Astrocyte (in vitro differentiated cells and primary cell): Measurements from ENCODE around the gene UMOD. TPM values are rescaled to one million over a fixed set of nuclear protein-coding genes. Genes with fewer than 3 reads are reported as not detected.
"Not testable (repeated sequence)": the region's sequence is repeated elsewhere in the genome, so short reads cannot be mapped to it uniquely, and the experiment has no call there.

Source experiments
- DNase-seq: peaks from one replicate; pipeline ENCODE4 v3.0.0-alpha.2; 2010; ENCODE audit warnings: low read depth
- FAIRE-seq: peaks from 2 replicates; lab custom pipeline; 2011; peaks lifted over from hg19 to GRCh38; lab: Jason Lieb, UNC
- H2AFZ ChIP-seq: 2 replicates; pipeline ENCODE4 v1.6.0; 2012; ENCODE audit warnings: low read depth, low read length, inconsistent platforms
- H3K27ac ChIP-seq: 2 replicates; pipeline ENCODE4 v1.5.1; 2011; ENCODE audit warnings: low read depth, low read length, inconsistent platforms
- H3K27me3 ChIP-seq: 2 replicates; pipeline ENCODE4 v1.6.0; 2011; ENCODE audit warnings: low read length, inconsistent platforms; ENCODE audit not compliant: insufficient read depth
- H3K36me3 ChIP-seq: 2 replicates; pipeline ENCODE4 v1.5.1; 2011; ENCODE audit warnings: low read length, inconsistent platforms; ENCODE audit not compliant: insufficient read depth
- H3K4me1 ChIP-seq: 2 replicates; pipeline ENCODE4 v1.5.1; 2011; ENCODE audit warnings: low read length, inconsistent platforms; ENCODE audit not compliant: insufficient read depth
- H3K4me2 ChIP-seq: 2 replicates; pipeline ENCODE4 v1.6.0; 2012; ENCODE audit warnings: low read length, inconsistent platforms
- H3K4me3 ChIP-seq: 2 replicates; pipeline ENCODE4 v1.5.1; 2011; ENCODE audit warnings: low read depth, mild to moderate bottlenecking, low read length, inconsistent platforms; ENCODE audit not compliant: insufficient read depth
- H3K79me2 ChIP-seq: 2 replicates; pipeline ENCODE4 v1.6.0; 2012; ENCODE audit warnings: mild to moderate bottlenecking, low read length, inconsistent platforms; ENCODE audit not compliant: insufficient read depth
- H3K9ac ChIP-seq: 2 replicates; pipeline ENCODE4 v1.6.0; 2012; ENCODE audit warnings: mild to moderate bottlenecking, low read length, inconsistent platforms
- H3K9me3 ChIP-seq: 2 replicates; pipeline ENCODE4 v1.5.1; 2012; ENCODE audit warnings: low read depth, mild to moderate bottlenecking, low read length, inconsistent platforms; ENCODE audit not compliant: insufficient read depth
- H4K20me1 ChIP-seq: 2 replicates; pipeline ENCODE4 v1.6.0; 2012; ENCODE audit warnings: low read length, inconsistent platforms; ENCODE audit not compliant: insufficient read depth
- H3K27ac Mint-ChIP-seq: one replicate; pipeline ENCODE4 v1.8.0; 2021; ENCODE audit warnings: mild to moderate bottlenecking, mixed read lengths; ENCODE audit not compliant: unreplicated experiment
- H3K27me3 Mint-ChIP-seq: one replicate; pipeline ENCODE4 v1.8.0; 2021; ENCODE audit warnings: low read depth, mixed read lengths; ENCODE audit not compliant: unreplicated experiment
- H3K36me3 Mint-ChIP-seq: one replicate; pipeline ENCODE4 v1.8.0; 2021; ENCODE audit warnings: low read depth, mixed read lengths; ENCODE audit not compliant: unreplicated experiment
- H3K4me1 Mint-ChIP-seq: one replicate; pipeline ENCODE4 v1.8.0; 2021; ENCODE audit warnings: low read depth, mixed read lengths; ENCODE audit not compliant: unreplicated experiment
- H3K4me3 Mint-ChIP-seq: one replicate; pipeline ENCODE4 v1.8.0; 2021; ENCODE audit warnings: mild to moderate bottlenecking, moderate library complexity, mixed read lengths; ENCODE audit not compliant: unreplicated experiment
- H3K9me3 Mint-ChIP-seq: one replicate; pipeline ENCODE4 v1.8.0; 2021; ENCODE audit warnings: mild to moderate bottlenecking, mixed read lengths; ENCODE audit not compliant: unreplicated experiment
- EZH2 ChIP-seq: IDR thresholded peaks from 2 replicates; pipeline ENCODE4 v1.6.1; 2012; ENCODE audit warnings: mild to moderate bottlenecking, low read length, inconsistent platforms; ENCODE audit not compliant: insufficient read depth
- total RNA-seq: library from RNA; stranded (reverse); gene quantifications from 2 replicates; pipeline ENCODE4 v1.2.1, GENCODE V29; 2021
- TF ChIP-seq, protein P1 (sequence below): IDR thresholded peaks from 2 replicates; pipeline ENCODE4 v1.5.1; 2011; ENCODE audit warnings: low read depth, mild to moderate bottlenecking, inconsistent platforms, low read length, moderate library complexity; ENCODE audit not compliant: insufficient read depth

Gene UMOD
- total RNA-seq, 1 donor from 2014 or later, result not detected

DNA sequence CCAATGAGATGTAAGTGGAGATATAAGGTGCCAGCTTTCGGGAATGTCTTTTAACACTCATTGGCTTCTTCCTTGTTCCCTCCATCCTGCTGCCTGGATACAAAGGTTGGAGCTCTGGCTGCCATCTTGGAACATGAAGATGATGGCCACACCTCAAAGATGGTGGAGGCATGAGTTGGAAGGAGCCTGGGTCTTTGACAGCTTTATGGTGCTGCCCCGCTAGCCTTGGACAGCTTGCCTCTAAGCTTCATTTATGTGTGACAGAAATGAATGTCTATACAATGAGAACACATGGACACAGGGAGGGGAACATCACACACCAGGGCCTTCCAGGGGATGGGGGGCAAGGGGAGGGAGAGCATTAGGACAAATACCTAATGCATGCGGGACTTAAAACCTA is 38.8 kb downstream of the UMOD start:
- FAIRE-seq (no peak), DNase-seq (no peak)
- Mint-ChIP-seq H3K4me1 (no peaks in the 10 kb centered on the region), H3K27ac (no peak overlapping the region), H3K4me3 (no peak overlapping the region), H3K36me3 (no peaks in the 10 kb centered on the region), H3K27me3 (peaks cover 32% of the 10 kb centered on the region), H3K9me3 (no peaks in the 10 kb centered on the region)
- H3K36me3 ChIP-seq, result no peaks in the 10 kb centered on the region
- no peaks in the 10 kb centered on the region for H3K27me3 ChIP-seq
- H3K4me1 ChIP-seq, result no peaks in the 10 kb centered on the region
- H4K20me1 ChIP-seq, result no peaks in the 10 kb centered on the region
- no peaks in the 10 kb centered on the region for H3K79me2 ChIP-seq
- TF ChIP-seq EZH2, result no peak
- TF ChIP-seq, protein P1, sequence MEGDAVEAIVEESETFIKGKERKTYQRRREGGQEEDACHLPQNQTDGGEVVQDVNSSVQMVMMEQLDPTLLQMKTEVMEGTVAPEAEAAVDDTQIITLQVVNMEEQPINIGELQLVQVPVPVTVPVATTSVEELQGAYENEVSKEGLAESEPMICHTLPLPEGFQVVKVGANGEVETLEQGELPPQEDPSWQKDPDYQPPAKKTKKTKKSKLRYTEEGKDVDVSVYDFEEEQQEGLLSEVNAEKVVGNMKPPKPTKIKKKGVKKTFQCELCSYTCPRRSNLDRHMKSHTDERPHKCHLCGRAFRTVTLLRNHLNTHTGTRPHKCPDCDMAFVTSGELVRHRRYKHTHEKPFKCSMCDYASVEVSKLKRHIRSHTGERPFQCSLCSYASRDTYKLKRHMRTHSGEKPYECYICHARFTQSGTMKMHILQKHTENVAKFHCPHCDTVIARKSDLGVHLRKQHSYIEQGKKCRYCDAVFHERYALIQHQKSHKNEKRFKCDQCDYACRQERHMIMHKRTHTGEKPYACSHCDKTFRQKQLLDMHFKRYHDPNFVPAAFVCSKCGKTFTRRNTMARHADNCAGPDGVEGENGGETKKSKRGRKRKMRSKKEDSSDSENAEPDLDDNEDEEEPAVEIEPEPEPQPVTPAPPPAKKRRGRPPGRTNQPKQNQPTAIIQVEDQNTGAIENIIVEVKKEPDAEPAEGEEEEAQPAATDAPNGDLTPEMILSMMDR, result no peak
- H3K9me3 ChIP-seq, result no peaks in the 10 kb centered on the region
- no peak overlapping the region for H3K4me2 ChIP-seq
- H3K9ac ChIP-seq, result no peak overlapping the region
- no peak overlapping the region for H3K27ac ChIP-seq
- H3K4me3 ChIP-seq, result no peak overlapping the region
- no peak overlapping the region for H2AFZ ChIP-seq

DNA sequence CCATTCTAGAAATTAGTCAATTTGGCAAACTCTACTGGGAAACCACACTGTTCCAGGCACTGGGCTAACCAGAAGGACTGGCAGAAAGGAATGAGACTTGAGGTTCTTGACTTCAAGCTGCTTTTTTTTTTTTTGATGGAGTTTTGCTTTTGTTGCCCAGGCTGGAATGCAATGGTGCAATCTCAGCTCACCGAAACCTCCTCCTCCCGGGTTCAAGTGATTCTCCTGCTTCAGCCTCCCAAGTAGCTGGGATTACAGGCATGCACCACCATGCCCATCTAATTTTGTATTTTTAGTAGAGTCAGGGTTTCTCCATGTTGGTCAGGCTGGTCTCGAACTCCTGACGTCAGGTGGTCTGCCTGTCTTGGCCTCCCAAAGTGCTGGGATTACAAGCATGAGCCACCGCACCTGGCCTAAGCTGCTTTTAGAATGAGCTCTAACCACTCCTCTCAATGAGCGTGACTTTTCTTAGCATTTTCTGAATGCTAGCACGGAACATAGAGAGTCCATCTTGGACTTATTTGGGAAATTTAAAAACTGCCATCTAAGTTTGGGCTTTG is 39.9 kb downstream of the UMOD start:
- H2AFZ ChIP-seq, H3K9me3 ChIP-seq, H3K27ac Mint-ChIP-seq, DNase-seq, H3K36me3 Mint-ChIP-seq, H3K4me3 Mint-ChIP-seq, H3K27me3 ChIP-seq, H3K27ac ChIP-seq, H3K4me2 ChIP-seq, H3K4me1 Mint-ChIP-seq, H3K79me2 ChIP-seq, FAIRE-seq, H3K9me3 Mint-ChIP-seq, H4K20me1 ChIP-seq, H3K4me3 ChIP-seq, H3K36me3 ChIP-seq, H3K4me1 ChIP-seq, H3K9ac ChIP-seq: not testable (repeated sequence)
- H3K27me3 Mint-ChIP-seq, result peaks cover 24% of the 10 kb centered on the region

- Mint-ChIP-seq H3K27me3 (peaks cover 24% of the 10 kb centered on the region), H3K4me3 (no peak overlapping the region), H3K9me3 (no peaks in the 10 kb centered on the region), H3K36me3 (no peaks in the 10 kb centered on the region), H3K4me1 (no peaks in the 10 kb centered on the region), H3K27ac (no peak overlapping the region)
- Histone ChIP-seq H3K9me3 (no peaks in the 10 kb centered on the region), H3K79me2 (no peaks in the 10 kb centered on the region), H3K4me1 (no peaks in the 10 kb centered on the region), H3K27me3 (no peaks in the 10 kb centered on the region), H2AFZ (no peak overlapping the region), H3K27ac (no peak overlapping the region), H3K4me2 (no peak overlapping the region), H3K9ac (no peak overlapping the region), H3K4me3 (no peak overlapping the region), H3K36me3 (no peaks in the 10 kb centered on the region), H4K20me1 (no peaks in the 10 kb centered on the region)
- FAIRE-seq (no peak), DNase-seq (no peak)
- TF ChIP-seq, protein P1, result no peak
- no peak for TF ChIP-seq EZH2
These were observed 41.0 kb downstream of the UMOD start for GRCh38 chr16:20311548-20311947.
